Measurements from ENCODE around the gene CTLA4.

GRCh38 chr2:203893401-203893800, 25.8 kb downstream of the CTLA4 start:
- TF ChIP-seq POLR2A (IDR thresholded peaks at IDR 0.05) (no peak), CTCF (IDR thresholded peaks at IDR 0.05) (no peak), POLR2AphosphoS5 (IDR thresholded peaks at IDR 0.05; ENCODE audit: insufficient read depth in 1 of 2, low read depth in 1 of 2) (no peak)
